Esophagus squamous epithelium (tissue), 4 donors: ENCODE results near the gene HNF4A.

Experiments
- POLR2A ChIP-seq, 4 donors: fragments of 450-650 bp; IDR thresholded peaks; one replicate each; pipeline ENCODE4 v1.6.1; 2017; ENCODE audit warnings: antibody characterized with exemption in 4 of 4, mild to moderate bottlenecking in 4 of 4, moderate library complexity in 3 of 4
- TF ChIP-seq, protein P1 (sequence below), 6 experiments: fragments of 450-650 bp in 4 of 6; fragments of 200-600 bp in 2 of 6; sonication (generic) in 2 of 6; IDR thresholded peaks; one replicate each; pipeline ENCODE4 v1.5.1; 2016 to 2019; ENCODE audit warnings: antibody characterized with exemption in 6 of 6, mild to moderate bottlenecking in 4 of 6, moderate library complexity in 4 of 6

DNA sequence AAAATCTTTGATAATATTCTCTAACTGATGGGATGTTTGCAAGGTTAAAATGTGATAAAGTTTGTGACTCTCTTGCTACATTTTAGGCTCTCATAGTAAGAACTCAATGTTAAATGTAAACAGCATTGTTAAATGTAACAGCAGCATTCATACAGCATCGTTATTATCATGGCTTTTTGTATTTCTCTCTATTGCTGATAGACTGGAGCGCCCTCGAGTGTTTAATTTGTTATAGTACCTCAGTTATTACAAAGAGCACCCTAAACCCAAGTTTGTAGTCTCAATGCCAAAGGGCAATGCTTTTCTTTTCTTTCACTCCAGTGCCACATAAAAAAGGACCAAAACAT, 105.3 kb downstream of the HNF4A start:
- TF ChIP-seq, protein P1, sequence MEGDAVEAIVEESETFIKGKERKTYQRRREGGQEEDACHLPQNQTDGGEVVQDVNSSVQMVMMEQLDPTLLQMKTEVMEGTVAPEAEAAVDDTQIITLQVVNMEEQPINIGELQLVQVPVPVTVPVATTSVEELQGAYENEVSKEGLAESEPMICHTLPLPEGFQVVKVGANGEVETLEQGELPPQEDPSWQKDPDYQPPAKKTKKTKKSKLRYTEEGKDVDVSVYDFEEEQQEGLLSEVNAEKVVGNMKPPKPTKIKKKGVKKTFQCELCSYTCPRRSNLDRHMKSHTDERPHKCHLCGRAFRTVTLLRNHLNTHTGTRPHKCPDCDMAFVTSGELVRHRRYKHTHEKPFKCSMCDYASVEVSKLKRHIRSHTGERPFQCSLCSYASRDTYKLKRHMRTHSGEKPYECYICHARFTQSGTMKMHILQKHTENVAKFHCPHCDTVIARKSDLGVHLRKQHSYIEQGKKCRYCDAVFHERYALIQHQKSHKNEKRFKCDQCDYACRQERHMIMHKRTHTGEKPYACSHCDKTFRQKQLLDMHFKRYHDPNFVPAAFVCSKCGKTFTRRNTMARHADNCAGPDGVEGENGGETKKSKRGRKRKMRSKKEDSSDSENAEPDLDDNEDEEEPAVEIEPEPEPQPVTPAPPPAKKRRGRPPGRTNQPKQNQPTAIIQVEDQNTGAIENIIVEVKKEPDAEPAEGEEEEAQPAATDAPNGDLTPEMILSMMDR (IDR thresholded peaks at IDR 0.05) = peak in 5 of 6 experiments; percentile 23 to 69 (median 26)
- no peak for TF ChIP-seq POLR2A (IDR thresholded peaks at IDR 0.05)
